LHCN-M2 (cell line): ENCODE results near the gene GSDMA. TPM values are rescaled to one million over a fixed set of nuclear protein-coding genes. Genes with fewer than 3 reads are reported as not detected.
"Not testable (repeated sequence)": the region's sequence is repeated elsewhere in the genome, so short reads cannot be mapped to it uniquely, and the experiment has no call there.

Experiments
- DNase-seq: peaks from one replicate; pipeline ENCODE4 v3.0.0-alpha.2; 2012; ENCODE audit warnings: low read depth
- total RNA-seq: library from RNA; depleted of rRNA; stranded (reverse); fragments of >200 nt; gene quantifications from 2 replicates; pipeline ENCODE4 v1.2.3, GENCODE V29; 2014

GSDMA gene
- total RNA-seq, 1 experiment from 2014 or later = not detected

DNA sequence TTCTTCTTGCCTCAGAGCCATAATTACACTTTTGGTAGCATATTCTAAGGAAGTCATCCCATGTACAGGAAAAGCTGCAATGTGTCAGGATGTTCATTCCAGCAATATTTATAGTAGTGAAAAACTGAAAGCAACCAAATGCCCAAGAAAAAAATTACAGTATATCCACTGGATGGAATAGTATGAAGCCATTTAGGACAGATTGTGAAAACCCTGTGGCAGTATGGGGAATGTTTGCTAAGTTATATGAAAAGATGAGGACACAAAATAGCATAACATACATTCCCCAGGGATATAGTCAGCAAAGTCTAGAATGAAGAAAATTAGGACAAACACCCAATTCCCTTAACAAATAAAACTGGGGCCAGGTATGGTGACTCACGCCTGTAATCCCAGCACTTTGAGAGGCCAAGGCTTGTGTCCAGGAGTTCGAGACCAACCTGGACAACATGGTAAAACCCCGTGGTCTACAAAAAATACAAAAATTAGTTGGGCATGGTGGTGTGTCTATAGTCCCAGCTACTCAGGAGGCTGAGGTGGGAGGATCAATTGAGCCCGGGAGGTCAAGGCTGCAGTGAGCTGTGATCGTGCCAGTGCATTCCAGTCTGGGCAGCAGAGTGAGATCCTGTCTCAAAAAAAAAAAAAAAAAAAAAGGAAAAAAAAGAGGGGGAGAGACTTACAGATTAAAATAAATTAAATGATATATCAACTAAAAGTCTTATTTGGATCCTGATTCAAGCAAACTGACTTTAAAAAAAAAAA is 33.0 kb upstream of the GSDMA start:
- peak; percentile 44 for DNase-seq

DNA sequence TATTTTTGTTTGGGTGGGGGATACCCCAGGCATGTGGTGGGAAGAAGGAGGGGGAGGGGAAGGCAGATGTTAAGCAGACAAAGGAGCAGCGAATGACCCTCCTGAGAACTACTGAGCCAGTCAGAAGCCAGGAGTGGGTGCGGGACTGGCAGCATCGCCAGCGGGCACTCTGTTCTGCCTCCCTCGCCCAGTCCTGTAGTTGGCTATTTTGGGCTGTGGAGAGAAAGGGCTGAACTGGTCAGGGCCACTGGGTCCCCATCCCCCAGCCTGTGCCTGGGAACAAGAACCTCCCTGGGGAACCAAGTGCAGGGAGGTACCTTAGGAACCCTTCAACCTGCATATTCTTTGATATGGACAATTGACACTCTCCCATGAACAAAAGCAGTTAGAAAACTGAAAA is 28.9 kb upstream of the GSDMA start:
- DNase-seq = no peak

DNA sequence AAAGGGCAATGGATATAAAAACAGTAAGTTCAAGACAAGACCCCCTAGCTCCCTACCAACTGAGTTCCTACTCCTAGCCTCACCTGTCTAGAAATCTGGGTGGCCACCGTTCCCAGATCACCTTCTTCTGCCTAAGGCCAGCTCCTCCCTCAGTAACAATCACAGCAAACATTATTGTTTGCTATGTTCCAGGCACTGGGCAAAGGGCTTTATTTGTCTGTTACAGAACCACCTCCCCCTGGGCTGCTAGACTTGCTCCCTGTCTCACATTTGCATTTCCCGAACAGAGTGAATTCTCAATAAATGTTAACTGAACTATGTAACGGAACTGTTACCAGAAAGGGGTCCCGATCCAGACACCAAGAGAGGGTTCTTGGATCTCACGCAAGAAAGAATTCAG is 28.5 kb upstream of the GSDMA start:
- no peak for DNase-seq

DNA sequence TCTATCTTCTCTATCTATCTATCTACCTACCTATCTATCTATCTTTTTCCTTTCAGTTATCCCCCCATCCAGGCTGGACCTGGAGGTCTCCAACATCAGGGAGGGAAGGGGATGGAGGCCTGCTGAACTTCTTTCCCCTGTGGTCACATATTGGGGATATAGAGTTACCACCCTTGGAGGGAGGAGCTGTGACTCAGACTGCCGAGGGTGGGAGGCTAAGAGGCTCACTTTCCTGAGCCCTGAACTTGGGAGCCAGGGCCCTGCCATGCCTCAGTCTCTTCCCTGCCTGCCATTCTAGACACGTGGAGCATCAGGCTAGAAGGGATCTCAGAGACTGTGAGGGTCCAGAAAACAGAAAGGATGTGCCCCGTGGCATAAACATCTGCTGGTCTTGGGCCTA is 26.9 kb upstream of the GSDMA start:
- no peak for DNase-seq

DNA sequence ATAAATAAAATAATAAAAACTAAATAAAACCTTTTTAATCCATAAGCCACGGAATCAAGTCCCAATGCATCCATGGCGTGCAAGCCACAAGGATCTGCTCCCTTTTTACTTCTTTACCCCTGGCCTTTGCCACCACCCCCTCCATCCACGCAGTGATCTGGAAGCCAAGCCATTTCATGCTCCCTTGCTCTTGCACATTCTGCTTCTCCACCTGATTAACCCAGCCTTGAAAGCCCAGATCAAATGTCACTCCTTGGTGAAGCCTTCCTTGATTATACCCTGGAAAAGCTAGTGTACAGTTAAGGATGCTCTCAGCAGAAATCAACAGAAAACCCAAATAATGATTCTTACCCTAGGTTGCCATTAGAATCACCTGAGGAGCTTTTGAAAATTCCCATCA is 25.4 kb upstream of the GSDMA start:
- no peak for DNase-seq

DNA sequence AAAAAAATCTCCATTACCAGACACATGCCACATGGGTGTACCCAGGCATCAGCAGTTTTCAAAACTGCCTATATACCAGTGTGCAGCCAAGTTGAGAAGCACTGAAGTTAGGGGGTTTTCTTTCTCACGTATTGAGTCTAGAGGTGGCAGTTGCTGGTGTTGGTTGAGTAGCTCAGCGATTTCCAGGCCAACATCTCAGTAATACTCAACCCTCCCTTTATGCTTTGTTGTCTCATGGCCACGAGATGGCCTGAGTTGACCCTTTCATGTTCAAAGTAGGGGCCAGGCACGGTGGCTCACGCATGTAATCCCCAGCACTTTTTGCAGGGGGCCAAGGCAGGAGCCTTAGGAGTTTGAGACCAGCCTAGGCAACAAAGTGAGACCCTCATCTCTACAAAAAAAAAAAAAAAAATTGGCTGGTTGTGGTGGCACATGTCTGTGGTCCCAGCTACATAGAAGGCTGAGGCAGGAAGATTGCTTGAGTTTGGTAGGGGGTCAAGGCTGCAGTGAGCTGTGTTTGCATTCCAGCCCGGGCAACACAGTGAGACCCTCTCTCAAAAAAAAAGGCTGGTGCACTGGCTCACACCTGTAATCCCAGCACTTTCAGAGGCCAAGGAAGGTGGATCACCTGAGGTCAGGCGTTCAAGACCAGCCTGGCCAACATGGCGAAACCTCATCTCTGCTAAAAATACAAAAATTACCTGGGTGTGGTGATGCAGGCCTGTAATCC is 24.5 kb upstream of the GSDMA start:
- DNase-seq = no peak

DNA sequence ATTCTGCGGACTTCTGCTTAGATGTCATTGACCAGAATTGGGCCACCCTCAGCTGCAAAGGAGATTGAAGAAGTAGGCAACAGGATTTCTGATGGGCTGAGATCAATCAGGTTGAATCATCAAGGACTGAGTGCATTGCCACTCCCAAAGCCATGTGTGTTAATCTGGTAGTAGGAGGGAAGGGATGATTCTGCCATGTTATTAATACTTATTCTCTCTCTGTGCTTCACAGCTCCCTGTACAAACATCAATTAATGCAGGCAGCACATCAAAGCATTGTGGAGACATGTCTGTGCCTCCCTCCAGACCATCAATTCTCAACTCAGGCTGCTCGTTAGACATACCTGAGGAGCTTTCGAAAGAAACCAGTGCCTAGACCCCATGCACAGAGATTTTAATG is 23.7 kb upstream of the GSDMA start:
- DNase-seq = no peak

DNA sequence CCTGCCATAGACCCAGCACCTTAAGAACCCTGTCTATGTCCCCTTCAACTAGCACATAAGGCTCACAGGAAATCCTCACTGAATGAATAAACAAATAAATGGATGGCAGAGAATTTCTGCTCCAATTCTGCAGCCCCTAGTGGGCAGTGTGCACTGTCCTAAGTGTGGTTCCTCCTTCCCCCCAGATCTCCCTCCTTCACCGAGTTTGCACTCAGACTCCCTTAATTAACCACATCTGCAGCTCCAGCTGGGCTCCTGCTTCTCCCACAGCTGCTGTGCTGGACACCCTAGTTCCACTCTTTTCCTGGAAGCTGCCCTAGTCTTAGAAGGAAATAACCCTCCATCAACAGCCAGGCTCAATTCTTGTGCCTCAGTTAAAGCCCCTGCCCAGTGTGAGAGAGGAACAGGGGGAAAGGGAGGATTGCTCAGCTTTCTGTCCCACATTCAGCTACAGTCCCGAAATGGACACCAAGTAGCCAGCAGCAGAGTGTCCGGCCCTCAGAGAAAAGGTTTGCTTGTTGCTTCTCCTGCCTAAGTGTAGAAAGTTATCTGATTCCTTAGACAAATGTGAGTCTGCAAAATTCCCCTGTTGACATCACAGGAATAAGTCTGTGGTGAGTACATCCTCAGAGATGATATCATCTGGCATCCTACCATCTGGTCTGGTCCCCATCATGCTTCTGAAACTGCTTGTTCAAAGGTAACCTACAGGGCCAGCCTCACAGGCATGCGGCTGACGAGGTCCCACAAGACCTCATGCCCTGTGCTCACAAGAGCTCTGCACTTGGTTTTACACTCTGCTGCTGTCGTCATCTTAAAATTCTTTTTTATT is 23.0 kb upstream of the GSDMA start:
- peak; percentile 56 for DNase-seq

DNA sequence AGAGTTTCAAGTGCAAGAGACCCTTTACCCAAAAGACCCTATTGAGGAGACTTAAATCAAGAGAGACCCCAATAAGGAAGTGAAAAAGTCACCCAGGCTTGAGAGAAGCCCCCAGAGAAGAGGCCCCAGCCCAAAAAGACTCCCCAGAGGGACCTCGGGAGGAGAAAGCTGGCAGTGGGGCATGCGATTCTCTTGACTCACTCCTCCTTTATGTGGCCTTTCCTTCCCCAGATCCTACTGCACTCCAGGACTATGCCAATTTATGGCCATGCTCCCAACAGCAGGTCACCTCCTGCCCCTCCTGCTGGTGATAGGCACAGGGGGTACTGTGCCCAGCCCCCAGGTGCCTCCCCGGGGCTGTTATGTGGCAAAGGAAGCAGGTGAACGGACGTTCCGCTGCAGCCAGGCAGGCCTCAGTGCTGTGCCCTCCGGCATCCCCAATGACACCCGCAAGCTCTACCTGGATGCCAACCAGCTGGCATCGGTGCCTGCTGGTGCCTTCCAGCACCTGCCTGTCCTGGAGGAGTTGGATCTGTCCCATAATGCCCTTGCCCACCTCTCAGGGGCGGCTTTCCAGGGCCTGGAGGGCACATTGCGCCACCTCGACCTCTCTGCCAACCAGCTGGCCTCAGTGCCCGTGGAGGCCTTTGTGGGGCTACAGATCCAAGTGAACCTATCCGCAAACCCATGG is 19.0 kb upstream of the GSDMA start:
- no peak for DNase-seq

DNA sequence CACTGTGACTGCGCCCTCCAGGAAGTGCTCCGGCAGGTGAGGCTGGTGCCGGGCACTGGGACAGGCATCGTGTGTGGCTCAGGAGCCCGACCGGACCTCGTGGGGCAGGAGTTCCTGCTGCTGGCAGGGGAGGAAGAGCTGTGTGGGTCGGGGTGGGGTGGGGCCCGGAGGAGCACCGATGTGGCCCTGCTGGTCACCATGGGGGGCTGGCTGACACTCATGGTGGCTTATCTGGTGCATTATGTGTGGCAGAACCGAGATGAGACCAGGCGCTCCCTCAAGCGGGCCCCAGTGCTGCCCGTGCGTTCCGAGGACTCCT is 18.5 kb upstream of the GSDMA start:
- no peak for DNase-seq

DNA sequence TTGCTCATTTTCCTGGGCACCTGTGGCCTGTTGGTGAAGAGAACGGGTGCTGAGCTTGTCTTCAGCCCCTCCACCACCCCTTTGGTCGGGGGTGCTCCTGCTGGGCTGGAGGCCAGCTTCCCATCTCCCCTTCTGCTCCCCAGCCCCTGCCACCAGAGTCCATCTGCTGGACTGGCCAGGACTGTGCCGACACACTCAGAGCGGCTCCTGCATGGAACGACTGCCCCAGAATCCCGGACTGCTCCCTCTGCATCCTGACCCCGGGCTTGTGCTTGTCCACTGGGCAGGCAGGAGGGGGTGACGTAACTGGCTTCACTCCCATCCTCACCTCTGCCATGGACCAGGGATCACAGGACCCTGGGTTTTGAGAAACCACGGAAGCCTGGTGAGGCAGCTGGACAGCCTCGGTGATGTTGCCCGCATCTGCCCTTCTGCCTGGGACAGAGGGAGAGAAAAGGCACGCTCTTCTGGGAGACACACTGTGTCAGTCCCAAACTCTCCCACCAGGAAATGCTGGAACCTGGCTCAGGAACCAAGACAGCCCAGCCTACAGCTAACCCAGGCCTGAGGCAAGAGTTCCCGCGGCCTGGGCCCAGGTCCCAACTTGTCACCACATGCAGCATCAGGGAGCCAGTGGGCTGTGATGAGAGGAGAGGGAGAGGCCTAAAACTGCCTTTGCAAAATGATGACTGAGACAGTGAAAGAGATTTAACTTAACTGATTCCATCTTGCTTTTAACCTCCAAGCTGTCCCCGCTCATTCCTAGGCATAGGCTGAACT is 16.1 kb upstream of the GSDMA start:
- no peak for DNase-seq

DNA sequence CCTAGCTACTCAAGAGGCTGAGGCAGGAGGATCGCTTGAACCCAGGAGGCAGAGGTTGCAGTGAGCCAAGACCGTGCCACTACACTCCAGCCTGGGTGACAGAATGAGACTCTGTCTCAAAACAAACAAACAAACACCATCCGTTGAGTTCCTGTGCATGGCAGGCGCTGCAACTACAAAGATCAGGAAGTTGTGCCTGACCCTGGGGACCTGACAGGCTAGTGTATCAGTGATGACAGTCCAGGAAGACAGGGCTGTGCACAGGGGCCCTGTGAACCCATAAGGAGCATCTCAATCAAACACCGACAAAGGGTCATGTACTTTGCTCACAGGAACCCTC is 14.3 kb upstream of the GSDMA start:
- not testable (repeated sequence) for DNase-seq

DNA sequence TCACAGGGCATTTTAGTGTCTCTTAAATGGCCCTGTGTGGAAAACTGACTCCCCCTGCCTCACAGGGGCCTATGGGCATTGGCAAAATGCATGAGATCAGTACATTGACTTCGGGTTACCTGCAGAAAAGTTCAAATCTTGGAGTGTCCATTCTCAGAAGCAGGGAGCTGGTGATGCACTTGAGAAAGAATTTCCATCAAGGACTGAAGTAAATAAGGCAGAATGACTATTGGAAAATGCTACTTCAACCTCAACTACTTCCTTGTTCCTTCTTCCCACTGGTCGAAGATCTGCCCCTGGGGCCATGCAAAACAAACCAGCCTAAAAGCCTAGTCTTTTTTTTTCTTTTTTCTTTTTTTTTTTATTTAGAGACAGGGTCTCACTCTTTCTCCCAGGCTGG is 13.8 kb upstream of the GSDMA start:
- DNase-seq = no peak

DNA sequence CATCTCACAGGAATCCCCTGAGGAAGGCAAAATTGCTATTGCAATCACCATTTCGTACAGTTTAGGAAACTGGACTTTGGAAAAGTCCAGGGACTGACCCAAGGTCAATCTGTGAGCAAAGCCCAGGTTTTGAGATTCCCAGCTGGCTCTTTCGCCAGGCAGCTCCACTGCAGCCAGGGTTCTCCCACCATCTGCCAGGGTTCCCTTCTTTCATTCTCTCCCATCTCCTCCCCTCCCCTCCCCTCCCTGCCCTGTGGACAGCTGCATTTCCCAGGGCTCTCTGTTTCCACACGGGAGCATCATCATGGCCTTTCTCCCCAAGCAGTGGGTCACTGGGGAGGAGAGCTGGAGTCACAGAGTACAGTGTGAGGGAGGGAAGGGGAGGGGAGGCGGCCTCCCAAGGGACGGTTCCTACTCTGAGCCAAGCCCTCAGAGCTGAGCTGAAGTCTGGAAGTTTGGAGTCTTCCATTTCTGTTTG is 11.9 kb upstream of the GSDMA start:
- peak; percentile 84 for DNase-seq

DNA sequence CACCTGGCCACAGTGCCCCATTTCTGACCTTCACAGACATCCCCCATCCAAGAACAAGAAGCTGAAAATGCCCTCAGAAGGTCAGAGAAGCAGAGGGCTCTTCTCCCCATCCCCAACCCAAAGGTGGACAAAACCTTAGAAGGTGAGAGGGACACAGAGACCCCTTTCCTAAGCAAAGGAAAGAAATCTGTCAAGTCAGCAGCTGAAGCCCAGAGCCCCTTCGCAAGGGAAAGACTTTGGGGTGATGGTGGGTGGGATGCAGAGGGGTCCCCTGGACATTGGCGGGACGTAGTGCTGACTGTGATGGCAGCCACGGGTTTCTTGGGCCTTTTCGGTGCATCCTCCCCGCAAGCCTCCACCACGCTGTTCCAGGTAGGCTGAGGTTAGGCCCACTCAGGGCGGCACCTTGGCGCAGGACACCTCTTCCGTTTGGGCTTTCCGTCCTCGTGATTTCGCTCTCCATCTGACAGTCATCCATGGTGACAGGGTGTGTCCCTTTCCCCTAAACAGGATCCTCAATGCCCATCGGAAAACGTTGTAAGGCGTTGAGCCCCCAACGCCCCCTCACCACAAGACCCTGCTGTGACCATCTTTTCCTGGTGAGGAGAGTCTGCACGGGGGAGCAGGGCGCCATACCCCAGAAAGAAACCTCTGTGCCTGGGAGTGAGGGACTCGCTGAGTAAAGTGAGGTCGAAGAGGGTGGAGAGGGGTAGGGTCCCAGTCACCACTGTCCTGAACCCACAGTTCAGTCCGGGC is 10.7 kb upstream of the GSDMA start:
- DNase-seq = no peak

DNA sequence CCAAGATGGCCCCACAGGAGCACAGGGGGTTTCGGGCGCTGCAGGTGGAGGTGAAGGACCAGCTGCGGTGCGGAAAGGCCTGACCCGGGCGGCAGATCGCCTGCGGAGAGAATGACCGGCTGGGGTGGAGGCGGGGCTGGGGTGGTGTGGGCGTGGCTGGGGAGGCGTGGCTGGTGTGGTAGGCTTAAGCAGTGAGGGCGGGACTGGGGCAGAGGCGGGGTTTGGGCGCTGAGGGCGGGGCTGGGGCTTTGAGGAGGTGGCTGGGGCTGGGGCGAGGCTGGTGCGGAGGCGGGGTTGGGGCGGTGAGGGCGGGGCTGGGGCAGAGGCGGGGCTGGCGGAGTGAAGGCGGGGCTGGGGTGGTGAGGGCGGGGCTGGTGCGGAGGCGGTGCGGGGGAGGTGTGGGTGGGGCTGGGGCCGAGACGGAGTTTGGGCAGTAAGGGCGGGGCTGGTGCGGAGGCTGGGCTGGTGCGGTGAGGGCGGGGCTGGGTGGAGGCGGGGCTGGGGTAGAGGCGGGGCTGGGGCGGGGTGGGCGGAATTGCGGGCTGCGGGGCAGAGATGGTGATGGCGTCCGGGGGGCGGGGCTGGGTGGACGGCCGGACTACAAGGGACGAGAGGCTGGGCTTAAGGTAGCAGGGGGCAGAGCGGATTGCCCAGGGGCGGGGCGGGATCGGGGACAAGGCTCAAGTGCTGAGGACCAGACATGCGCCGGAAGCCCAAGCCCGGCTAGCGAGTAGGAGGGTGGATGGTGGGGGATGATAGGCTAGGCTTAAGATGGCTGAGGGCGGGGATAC is 9.9 kb upstream of the GSDMA start:
- peak; percentile 89 for DNase-seq

DNA sequence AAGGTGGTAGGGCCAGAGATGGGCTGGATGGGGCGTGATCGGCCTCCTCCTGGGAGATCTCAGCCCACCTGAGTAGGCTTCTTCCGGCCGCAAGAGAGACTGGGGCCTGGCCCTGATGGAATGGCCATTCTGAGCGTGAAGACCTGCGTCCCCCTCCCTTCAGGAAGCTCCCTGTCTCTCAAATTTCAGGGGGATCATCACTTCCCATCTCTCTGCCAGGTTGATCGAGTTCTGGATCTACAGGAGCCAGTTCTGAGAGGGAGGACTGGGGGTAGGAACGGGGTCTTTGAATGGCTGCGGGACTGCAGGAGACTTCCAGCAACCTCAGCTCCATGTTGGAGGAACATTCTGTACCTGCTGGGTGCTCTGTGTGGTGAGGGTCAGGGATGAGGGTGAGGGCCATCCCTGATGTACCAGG is 9.3 kb upstream of the GSDMA start:
- DNase-seq = no peak

DNA sequence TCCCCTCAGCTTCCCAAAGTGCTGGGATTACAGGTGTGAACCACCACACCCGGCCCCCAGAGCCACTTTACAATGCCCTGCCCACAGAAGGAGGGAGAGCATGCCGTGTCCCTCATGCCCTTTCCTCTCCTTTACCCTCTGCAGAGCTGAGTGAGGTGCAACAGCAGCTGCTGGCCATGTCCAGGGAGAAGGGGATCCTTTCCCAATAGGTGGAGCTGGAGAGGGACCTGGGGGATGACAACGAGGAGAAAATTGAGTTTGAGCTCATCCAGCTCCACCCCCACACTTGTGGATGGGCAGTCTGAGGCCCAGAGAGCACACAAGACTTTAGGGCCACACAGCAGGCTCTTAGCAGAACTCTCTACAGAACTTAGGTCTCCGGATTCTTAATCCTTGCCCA is 7.9 kb upstream of the GSDMA start:
- DNase-seq = no peak

DNA sequence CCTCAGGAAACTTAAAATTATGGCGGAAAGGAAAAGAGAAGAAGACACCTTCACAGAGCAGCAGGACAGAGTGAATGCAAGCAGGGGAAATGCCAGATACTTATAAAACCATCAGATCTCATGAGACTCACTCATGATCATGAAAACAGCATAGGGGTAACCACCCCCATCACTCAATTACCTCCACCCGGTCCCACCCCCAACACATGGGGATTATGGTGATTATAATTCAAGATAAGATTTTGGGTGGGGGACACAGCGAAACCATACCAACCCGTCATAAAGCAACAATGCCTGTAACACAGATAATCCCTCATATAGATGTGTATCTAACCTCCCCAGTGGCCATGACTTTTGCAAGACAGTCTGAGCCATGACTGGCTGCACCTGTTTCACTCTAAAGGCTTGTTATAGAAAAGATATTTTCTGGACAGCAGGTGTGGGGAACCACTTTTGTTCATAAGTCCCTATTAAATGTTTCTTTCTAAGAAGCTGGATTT is 7.0 kb upstream of the GSDMA start:
- no peak for DNase-seq
